CD4-positive, alpha-beta T cell treated with Interleukin-17A for 1 hour (primary cell): ENCODE data around the gene SBNO1.
A peak's percentile ranks its signal among the peaks of the same experiment; 100 is the strongest.
"Not testable (repeated sequence)": the region's sequence is repeated elsewhere in the genome, so short reads cannot be mapped to it uniquely, and the experiment has no call there.

Experiments used
- DNase-seq: peaks from one replicate; pipeline ENCODE4 v3.0.0-alpha.2; 2020

Gene SBNO1

GRCh38 chr12:123388177-123388950 lies 23.7 kb upstream of the SBNO1 start:
- peak; percentile 78 for DNase-seq

- no peak for DNase-seq
These were observed 23.0 kb upstream of the SBNO1 start for GRCh38 chr12:123387508-123388176.

- DNase-seq, result not testable (repeated sequence)
These were observed 20.9 kb upstream of the SBNO1 start for GRCh38 chr12:123385536-123385935.

GRCh38 chr12:123384994-123385376 lies 20.3 kb upstream of the SBNO1 start:
- DNase-seq, result no peak

- DNase-seq, result no peak
These were observed 19.8 kb upstream of the SBNO1 start for GRCh38 chr12:123384318-123384993.

- DNase-seq, result no peak
These were observed 18.0 kb upstream of the SBNO1 start for GRCh38 chr12:123382684-123383083.

GRCh38 chr12:123379391-123379790 lies 14.7 kb upstream of the SBNO1 start:
- DNase-seq, result no peak

- DNase-seq, result not testable (repeated sequence)
These were observed 7.8 kb upstream of the SBNO1 start for GRCh38 chr12:123372415-123372814.

GRCh38 chr12:123371667-123372368 lies 7.2 kb upstream of the SBNO1 start:
- not testable (repeated sequence) for DNase-seq

GRCh38 chr12:123369229-123369628 lies 4.6 kb upstream of the SBNO1 start:
- no peak for DNase-seq

- DNase-seq, result not testable (repeated sequence)
These were observed 3.8 kb upstream of the SBNO1 start for GRCh38 chr12:123368431-123368830.

- DNase-seq, result no peak
These were observed 2.9 kb upstream of the SBNO1 start for GRCh38 chr12:123367511-123367910.

GRCh38 chr12:123365025-123365917 lies 624 bp upstream of the SBNO1 start:
- DNase-seq, result peak; percentile 99

- DNase-seq, result peak; percentile 43
These were observed 711 bp downstream of the SBNO1 start for GRCh38 chr12:123363740-123364531.

- DNase-seq, result no peak
These were observed 1.3 kb downstream of the SBNO1 start for GRCh38 chr12:123363390-123363739.

GRCh38 chr12:123358035-123358434 lies 6.6 kb downstream of the SBNO1 start:
- DNase-seq, result no peak

GRCh38 chr12:123356159-123356670 lies 8.4 kb downstream of the SBNO1 start:
- no peak for DNase-seq

- no peak for DNase-seq
These were observed 10.0 kb downstream of the SBNO1 start for GRCh38 chr12:123354600-123354999.

- no peak for DNase-seq
These were observed 13.3 kb downstream of the SBNO1 start for GRCh38 chr12:123351349-123351748.

GRCh38 chr12:123346946-123347345 lies 17.7 kb downstream of the SBNO1 start:
- no peak for DNase-seq

GRCh38 chr12:123344086-123344485 lies 20.6 kb downstream of the SBNO1 start:
- DNase-seq, result no peak
